ENCODE measurements around the gene FLT4. TPM values are rescaled to one million over a fixed set of nuclear protein-coding genes. Genes with fewer than 3 reads are reported as not detected.

The FLT4 gene
- total and polyA plus RNA-seq, 4 donors = 2.0 to 19.9 (median 7.6) TPM

GRCh38 chr5:180642181-180642775 lies 7.1 kb downstream of the FLT4 start:
- Histone ChIP-seq H3K27ac (ENCODE audit: low read depth in 1 of 2, low read length in 2 of 2) (no peak overlapping the region), H3K36me3 (ENCODE audit: control insufficient read depth in 4 of 4, insufficient read depth in 3 of 4, low read depth in 1 of 4, low read length in 3 of 4) (no peaks in the 10 kb centered on the region), H3K9ac (ENCODE audit: low read depth in 1 of 2, low read length in 2 of 2) (no peak overlapping the region), H3K27me3 (ENCODE audit: control insufficient read depth in 4 of 4, insufficient read depth in 4 of 4, low read length in 3 of 4) (no peaks in the 10 kb centered on the region), H3K4me1 (ENCODE audit: control insufficient read depth in 4 of 4, insufficient read depth in 4 of 4, low read length in 3 of 4) (peaks cover 0 to 5% (median 0%) of the 10 kb centered on the region in 4 donors), H3K9me3 (ENCODE audit: control insufficient read depth in 4 of 4, low read length in 3 of 4) (no peaks in the 10 kb centered on the region), H3K4me3 (ENCODE audit: low read depth in 1 of 3, low read length in 3 of 3) (no peak overlapping the region)
- DNase-seq (ENCODE audit: low spot score) = no peak
- WGBS = 83% methylated on average over 16 of the region's 16 CpGs
- TF ChIP-seq ZBTB33 (IDR thresholded peaks at IDR 0.05) (no peak), SP1 (IDR thresholded peaks at IDR 0.05) (no peak), FOXA1 (IDR thresholded peaks at IDR 0.05) (no peak), MAX (IDR thresholded peaks at IDR 0.05) (no peak), TAF1 (conservative IDR thresholded peaks at IDR 0.05) (no peak), REST (IDR thresholded peaks at IDR 0.05) (no peak), JUND (IDR thresholded peaks at IDR 0.05) (no peak), GABPA (IDR thresholded peaks at IDR 0.05 in 1 of 2, conservative IDR thresholded peaks at IDR 0.05 in 1 of 2) (no peak), RAD21 (IDR thresholded peaks at IDR 0.05) (no peak), YY1 (IDR thresholded peaks at IDR 0.05) (no peak), CTCF (IDR thresholded peaks at IDR 0.05; ENCODE audit: low read depth, low read length, missing input control) (no peak), HNF4A (conservative IDR thresholded peaks at IDR 0.05) (no peak), FOXA2 (IDR thresholded peaks at IDR 0.05) (no peak), RXRA (IDR thresholded peaks at IDR 0.05) (no peak)

GRCh38 chr5:180641566-180641900 lies 7.9 kb downstream of the FLT4 start:
- Histone ChIP-seq H3K27ac (ENCODE audit: low read depth in 1 of 2, low read length in 2 of 2) (no peak overlapping the region), H3K4me3 (ENCODE audit: low read depth in 1 of 3, low read length in 3 of 3) (no peak overlapping the region), H3K4me1 (ENCODE audit: control insufficient read depth in 4 of 4, insufficient read depth in 4 of 4, low read length in 3 of 4) (peaks cover 0 to 5% (median 0%) of the 10 kb centered on the region in 4 donors), H3K9ac (ENCODE audit: low read depth in 1 of 2, low read length in 2 of 2) (no peak overlapping the region), H3K27me3 (ENCODE audit: control insufficient read depth in 4 of 4, insufficient read depth in 4 of 4, low read length in 3 of 4) (no peaks in the 10 kb centered on the region), H3K9me3 (ENCODE audit: control insufficient read depth in 4 of 4, low read length in 3 of 4) (no peaks in the 10 kb centered on the region), H3K36me3 (ENCODE audit: control insufficient read depth in 4 of 4, insufficient read depth in 3 of 4, low read depth in 1 of 4, low read length in 3 of 4) (no peaks in the 10 kb centered on the region)
- 85% methylated on average over 6 of the region's 6 CpGs for WGBS
- no peak for DNase-seq (ENCODE audit: low spot score)
- TF ChIP-seq SP1 (IDR thresholded peaks at IDR 0.05) (no peak), ZBTB33 (IDR thresholded peaks at IDR 0.05) (no peak), RXRA (IDR thresholded peaks at IDR 0.05) (no peak), ATF3 (IDR thresholded peaks at IDR 0.05) (no peak), HNF4G (IDR thresholded peaks at IDR 0.05) (no peak)

Measured in liver (tissue), 9 donors.